ENCODE results near the gene TAS2R38.

GRCh38 chr7:141949911-141950310 is 23.7 kb downstream of the TAS2R38 start:
- TF ChIP-seq POLR2A (IDR thresholded peaks at IDR 0.05; ENCODE audit: low read length) = no peak
- TF ChIP-seq GATA1 (IDR thresholded peaks at IDR 0.05; ENCODE audit: low read depth, low read length) = no peak
